Neural progenitor cell (in vitro differentiated cells): Measurements from ENCODE around the gene CCDC88A. TPM values are rescaled to one million over a fixed set of nuclear protein-coding genes. Genes with fewer than 3 reads are reported as not detected.
"Not testable (repeated sequence)": the region's sequence is repeated elsewhere in the genome, so short reads cannot be mapped to it uniquely, and the experiment has no call there.

ENCODE experiments used
- DNase-seq: peaks from one replicate; pipeline ENCODE4 v3.0.0-alpha.2; 2016; ENCODE audit warnings: low spot score
- H2AFZ ChIP-seq: fragments of 200-600 bp; sonication (generic); replicated peaks from 2 replicates; pipeline ENCODE4 v1.6.1; 2016; ENCODE audit warnings: antibody characterized with exemption
- H3F3A ChIP-seq: fragments of 200-600 bp; sonication (generic); 2 replicates; pipeline ENCODE4 v1.6.1; 2016; ENCODE audit warnings: antibody characterized with exemption, low read depth
- H3K27ac ChIP-seq: fragments of 200-600 bp; sonication (generic); 2 replicates; pipeline ENCODE4 v1.5.1; 2016; ENCODE audit warnings: mild to moderate bottlenecking
- H3K27me3 ChIP-seq: fragments of 200-600 bp; sonication (generic); 2 replicates; pipeline ENCODE4 v1.6.1; 2016; ENCODE audit warnings: mild to moderate bottlenecking, moderate library complexity
- H3K36me3 ChIP-seq: fragments of 200-600 bp; sonication (generic); 2 replicates; pipeline ENCODE4 v1.5.1; 2016
- H3K4me1 ChIP-seq: fragments of 200-600 bp; sonication (generic); 2 replicates; pipeline ENCODE4 v1.6.1; 2016; ENCODE audit warnings: mixed run types
- H3K4me2 ChIP-seq: fragments of 200-600 bp; sonication (generic); 2 replicates; pipeline ENCODE4 v1.6.1; 2016
- H3K4me3 ChIP-seq: fragments of 200-600 bp; sonication (generic); 2 replicates; pipeline ENCODE4 v1.5.1; 2016
- H3K79me2 ChIP-seq: fragments of 200-600 bp; sonication (generic); 2 replicates; pipeline ENCODE4 v1.6.1; 2016; ENCODE audit warnings: low read depth
- H3K9ac ChIP-seq: fragments of 200-600 bp; sonication (generic); 2 replicates; pipeline ENCODE4 v1.6.1; 2016
- H3K9me3 ChIP-seq: fragments of 200-600 bp; sonication (generic); 2 replicates; pipeline ENCODE4 v1.5.1; 2016; ENCODE audit warnings: low read depth
- H4K20me1 ChIP-seq: fragments of 200-600 bp; sonication (generic); 2 replicates; pipeline ENCODE4 v1.6.1; 2016; ENCODE audit warnings: low read depth
- H3K27ac Mint-ChIP-seq: 3 replicates; pipeline ENCODE4 v1.8.0; 2021; ENCODE audit warnings: mixed read lengths
- H3K27me3 Mint-ChIP-seq: 2 replicates; pipeline ENCODE4 v1.8.0; 2022; ENCODE audit warnings: low read depth, mild to moderate bottlenecking, inconsistent platforms, moderate library complexity, mixed read lengths; ENCODE audit not compliant: insufficient read depth
- H3K36me3 Mint-ChIP-seq: 3 replicates; pipeline ENCODE4 v1.8.0; 2021; ENCODE audit warnings: mixed read lengths
- H3K4me1 Mint-ChIP-seq: 3 replicates; pipeline ENCODE4 v1.8.0; 2021; ENCODE audit warnings: mixed read lengths
- H3K4me3 Mint-ChIP-seq: 3 replicates; pipeline ENCODE4 v1.8.0; 2021; ENCODE audit warnings: mild to moderate bottlenecking, moderate library complexity, mixed read lengths
- H3K9me3 Mint-ChIP-seq: 3 replicates; pipeline ENCODE4 v1.8.0; 2020; ENCODE audit warnings: mixed read lengths
- CTCF ChIP-seq: fragments of 200-600 bp; sonication (generic); IDR thresholded peaks from 2 replicates; pipeline ENCODE4 v1.5.1; 2017; ENCODE audit warnings: antibody characterized with exemption, mild to moderate bottlenecking
- EZH2 ChIP-seq: fragments of 200-600 bp; sonication (generic); IDR thresholded peaks from 2 replicates; pipeline ENCODE4 v1.6.1; 2017; ENCODE audit warnings: antibody characterized with exemption, mild to moderate bottlenecking, moderate library complexity
- EZH2phosphoT487 ChIP-seq: fragments of 200-600 bp; sonication (generic); IDR thresholded peaks from 2 replicates; pipeline ENCODE4 v1.6.1; 2017; ENCODE audit warnings: antibody characterized with exemption
- total RNA-seq: library from RNA; depleted of rRNA; stranded (reverse); fragments of >200 nt; gene quantifications from 2 replicates; pipeline ENCODE4 v1.2.3, GENCODE V29; 2015; ENCODE audit warnings: low replicate concordance

The CCDC88A gene
- total RNA-seq, 1 donor from 2014 or later = 182 TPM

DNA sequence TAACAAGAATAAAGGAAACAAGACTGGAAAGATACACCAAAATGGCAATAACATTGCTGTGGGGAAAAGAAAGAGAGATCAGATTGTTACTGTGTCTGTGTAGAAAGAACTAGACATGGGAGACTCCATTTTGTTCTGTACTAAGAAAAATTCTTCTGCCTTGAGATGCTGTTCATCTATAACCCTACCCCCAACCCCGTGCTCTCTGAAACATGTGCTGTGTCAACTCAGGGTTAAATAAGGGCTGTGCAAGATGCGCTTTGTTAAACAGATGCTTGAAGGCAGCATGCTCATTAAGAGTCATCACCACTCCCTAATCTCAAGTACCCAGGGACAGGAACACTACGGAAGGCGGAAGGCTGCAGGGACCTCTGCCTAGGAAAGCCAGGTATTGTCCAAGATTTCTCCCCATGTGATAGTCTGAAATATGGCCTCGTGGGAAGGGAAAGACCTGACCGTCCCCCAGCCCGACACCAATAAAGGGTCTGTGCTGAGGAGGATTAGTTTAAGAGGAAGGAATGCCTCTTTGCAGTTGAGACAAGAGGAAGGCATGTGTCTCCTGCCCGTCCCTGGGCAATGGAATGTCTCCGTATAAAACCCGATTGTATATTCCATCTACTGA is 140.3 kb downstream of the CCDC88A start:
- H3K9ac ChIP-seq, H3K27ac Mint-ChIP-seq, H3K9me3 Mint-ChIP-seq, H3K9me3 ChIP-seq, H4K20me1 ChIP-seq, H3K27ac ChIP-seq, H3K36me3 Mint-ChIP-seq, H3K79me2 ChIP-seq, H3K27me3 ChIP-seq, H3K27me3 Mint-ChIP-seq, H3K36me3 ChIP-seq: not testable (repeated sequence)
- Histone ChIP-seq H3K4me2 (peak overlapping the region; percentile 71), H3K4me1 (peaks cover 18% of the 10 kb centered on the region), H2AFZ (peak overlapping the region; percentile 84), H3F3A (peaks cover 40% of the 10 kb centered on the region), H3K4me3 (peak overlapping the region; percentile 30)
- H3K4me1 Mint-ChIP-seq = peaks cover 16% of the 10 kb centered on the region
- peak overlapping the region; percentile 43 for H3K4me3 Mint-ChIP-seq
- DNase-seq = peak; percentile 48

GRCh38 chr2:55277310-55277709 is 142.3 kb downstream of the CCDC88A start:
- H3K4me2 ChIP-seq = no peak overlapping the region
- DNase-seq = no peak
- H3K27ac Mint-ChIP-seq = no peak overlapping the region
- peaks cover 20% of the 10 kb centered on the region for H3F3A ChIP-seq
- H3K79me2 ChIP-seq = no peaks in the 10 kb centered on the region
- no peak overlapping the region for H3K4me3 ChIP-seq
- peaks cover 13% of the 10 kb centered on the region for H3K4me1 Mint-ChIP-seq
- no peak overlapping the region for H3K4me3 Mint-ChIP-seq
- no peaks in the 10 kb centered on the region for H3K9me3 Mint-ChIP-seq
- H4K20me1 ChIP-seq = no peaks in the 10 kb centered on the region
- H3K4me1 ChIP-seq = peaks cover 18% of the 10 kb centered on the region
- H3K27me3 Mint-ChIP-seq = no peaks in the 10 kb centered on the region
- H3K9ac ChIP-seq = no peak overlapping the region
- H2AFZ ChIP-seq = no peak overlapping the region
- no peaks in the 10 kb centered on the region for H3K27me3 ChIP-seq
- H3K27ac ChIP-seq = no peak overlapping the region
- no peaks in the 10 kb centered on the region for H3K36me3 ChIP-seq
- H3K9me3 ChIP-seq = no peaks in the 10 kb centered on the region
- TF ChIP-seq EZH2phosphoT487 (no peak), EZH2 (no peak)
- H3K36me3 Mint-ChIP-seq = no peaks in the 10 kb centered on the region

DNA sequence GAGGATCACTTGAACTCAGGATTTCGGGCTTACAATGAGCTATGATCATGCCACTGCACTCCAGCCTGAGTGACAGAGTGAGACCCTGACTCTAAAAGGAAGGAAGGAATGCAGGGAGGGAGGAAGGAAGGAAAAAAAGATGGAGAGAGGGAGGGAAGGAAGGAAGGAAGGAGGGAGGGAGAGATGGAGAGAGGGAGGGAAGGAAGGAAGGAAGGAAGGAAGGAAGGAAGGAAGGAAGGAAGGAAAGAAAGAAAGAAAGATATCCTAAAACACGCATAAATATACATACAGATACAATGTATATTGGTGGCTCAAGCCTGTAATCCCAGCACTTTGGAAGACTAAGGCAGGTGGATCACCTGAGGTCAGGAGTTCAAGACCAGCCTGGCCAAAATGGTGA is 145.3 kb downstream of the CCDC88A start:
- H3K36me3 ChIP-seq, H3K9me3 ChIP-seq, H3K4me1 ChIP-seq, H2AFZ ChIP-seq, H3K4me3 ChIP-seq, H3K4me2 ChIP-seq, H3K79me2 ChIP-seq, H3K9ac ChIP-seq, H3K9me3 Mint-ChIP-seq, H3K27me3 ChIP-seq, H3K4me3 Mint-ChIP-seq, H4K20me1 ChIP-seq, H3K27ac Mint-ChIP-seq, H3K36me3 Mint-ChIP-seq, H3K27ac ChIP-seq, H3F3A ChIP-seq, DNase-seq, H3K27me3 Mint-ChIP-seq: not testable (repeated sequence)
- peaks cover 15% of the 10 kb centered on the region for H3K4me1 Mint-ChIP-seq

GRCh38 chr2:55269645-55269990 is 150.0 kb downstream of the CCDC88A start:
- no peak for DNase-seq
- Histone ChIP-seq H3K4me3 (peak overlapping the region; percentile 94), H3K4me1 (peaks cover 5% of the 10 kb centered on the region), H3K4me2 (peak overlapping the region; percentile 93), H4K20me1 (no peaks in the 10 kb centered on the region), H3K27ac (no peak overlapping the region), H3K9me3 (no peaks in the 10 kb centered on the region), H3K79me2 (peaks cover 13% of the 10 kb centered on the region), H3K27me3 (no peaks in the 10 kb centered on the region), H3F3A (peaks cover 15% of the 10 kb centered on the region), H2AFZ (peak overlapping the region; percentile 99), H3K9ac (no peak overlapping the region), H3K36me3 (peaks cover 3% of the 10 kb centered on the region)
- H3K27me3 Mint-ChIP-seq = peaks cover 8% of the 10 kb centered on the region
- peak overlapping the region; percentile 73 for H3K27ac Mint-ChIP-seq
- peak overlapping the region; percentile 91 for H3K4me3 Mint-ChIP-seq
- H3K36me3 Mint-ChIP-seq = no peaks in the 10 kb centered on the region
- no peaks in the 10 kb centered on the region for H3K9me3 Mint-ChIP-seq
- no peak for TF ChIP-seq CTCF
- TF ChIP-seq EZH2 = no peak
- TF ChIP-seq EZH2phosphoT487 = no peak
- peaks cover 14% of the 10 kb centered on the region for H3K4me1 Mint-ChIP-seq
